ENCODE results near the gene RBFOX2. TPM values are rescaled to one million over a fixed set of nuclear protein-coding genes. Genes with fewer than 3 reads are reported as not detected.

The RBFOX2 gene
- polyA plus RNA-seq, 1 donor, result 190 TPM

DNA sequence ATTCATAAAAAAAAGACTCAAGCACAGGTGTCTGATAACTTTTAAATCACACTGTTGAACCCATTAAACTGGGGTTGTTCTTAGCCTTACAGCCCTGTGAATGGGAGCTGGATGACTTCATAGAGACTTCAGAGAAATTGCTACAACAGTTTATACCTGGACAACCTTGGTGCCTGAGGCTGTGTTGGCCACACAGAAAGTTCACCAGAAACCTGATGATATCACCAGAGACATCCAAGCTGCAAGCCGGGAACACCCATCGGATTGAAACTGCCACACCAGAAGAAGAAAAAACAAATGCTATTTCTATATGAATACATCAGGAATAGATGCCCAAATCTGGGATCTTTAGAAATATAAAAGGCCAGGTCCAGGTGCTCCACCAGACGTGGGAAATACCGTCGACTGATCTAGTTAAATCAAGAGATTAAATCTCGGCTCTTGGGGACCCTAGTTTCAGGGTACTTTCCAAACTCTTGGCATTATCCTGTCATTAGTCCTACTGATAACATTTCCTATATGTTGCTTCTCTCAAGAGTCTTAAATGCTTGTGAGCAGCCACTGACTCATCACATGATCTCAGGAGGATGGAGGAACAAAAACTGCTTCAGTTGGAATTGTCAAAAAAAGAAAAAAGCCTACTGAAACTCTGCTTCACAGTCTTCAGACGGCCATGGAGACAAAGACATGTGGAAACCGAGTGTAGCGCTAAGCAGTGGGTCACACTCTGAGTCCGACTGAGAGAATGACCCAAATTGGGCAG, 339.5 kb downstream of the RBFOX2 start:
- DNase-seq, result no peak

Other genes starting within 250 kb of the RBFOX2 start
- gene APOL3, start 131.9 kb upstream of the RBFOX2 start, polyA plus RNA-seq (ENCODE audit: insufficient read length), result 13.8 TPM
- 11.8 TPM for gene APOL4, start 173.0 kb upstream of the RBFOX2 start, polyA plus RNA-seq (ENCODE audit: insufficient read length)
- 34.9 TPM for gene APOL2, start 210.7 kb upstream of the RBFOX2 start, polyA plus RNA-seq (ENCODE audit: insufficient read length)
- gene APOL1, start 224.3 kb upstream of the RBFOX2 start, polyA plus RNA-seq (ENCODE audit: insufficient read length), result 7.0 TPM